Tibial nerve (tissue), 3 donors: ENCODE results near the gene SHROOM3.

Experiments used
- CTCF ChIP-seq, 5 experiments: fragments of 200-600 bp in 3 of 5; fragments of 450-650 bp in 2 of 5; sonication (generic) in 3 of 5; IDR thresholded peaks; one replicate each; pipeline ENCODE4 v1.5.1; 2016 to 2019; ENCODE audit warnings: antibody characterized with exemption in 5 of 5, mild to moderate bottlenecking in 3 of 5, moderate library complexity in 2 of 5
- POLR2A ChIP-seq, 2 donors: fragments of 450-650 bp; IDR thresholded peaks; one replicate each; pipeline ENCODE4 v1.6.1; 2017; ENCODE audit warnings: antibody characterized with exemption in 2 of 2, mild to moderate bottlenecking in 2 of 2, moderate library complexity in 2 of 2

- TF ChIP-seq CTCF (IDR thresholded peaks at IDR 0.05) (no peak), POLR2A (IDR thresholded peaks at IDR 0.05) (no peak)
Measured at GRCh38 chr4:76639288-76639687, 204.3 kb downstream of the SHROOM3 start.
